ENCODE results near the gene TBC1D19.

DNA sequence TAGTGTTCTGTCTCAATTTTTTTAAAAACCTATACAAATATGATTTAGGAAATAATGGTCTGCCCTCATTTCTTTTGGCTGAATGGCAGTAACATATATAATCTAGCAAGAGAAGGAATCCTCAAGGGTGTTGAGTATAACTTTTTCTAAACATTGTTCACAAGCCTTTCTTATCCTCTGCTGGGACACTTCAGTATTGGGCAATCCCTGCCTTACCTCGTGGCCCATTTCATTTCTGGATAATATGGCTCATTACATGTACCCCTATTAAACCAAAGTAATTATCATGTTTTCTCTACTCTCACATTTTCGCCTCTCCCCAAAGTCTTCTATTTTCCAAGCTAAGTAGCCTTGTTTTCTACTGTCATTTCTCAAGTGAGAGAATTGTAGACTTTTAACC, 166.0 kb downstream of the TBC1D19 start:
- TF ChIP-seq, protein P1, sequence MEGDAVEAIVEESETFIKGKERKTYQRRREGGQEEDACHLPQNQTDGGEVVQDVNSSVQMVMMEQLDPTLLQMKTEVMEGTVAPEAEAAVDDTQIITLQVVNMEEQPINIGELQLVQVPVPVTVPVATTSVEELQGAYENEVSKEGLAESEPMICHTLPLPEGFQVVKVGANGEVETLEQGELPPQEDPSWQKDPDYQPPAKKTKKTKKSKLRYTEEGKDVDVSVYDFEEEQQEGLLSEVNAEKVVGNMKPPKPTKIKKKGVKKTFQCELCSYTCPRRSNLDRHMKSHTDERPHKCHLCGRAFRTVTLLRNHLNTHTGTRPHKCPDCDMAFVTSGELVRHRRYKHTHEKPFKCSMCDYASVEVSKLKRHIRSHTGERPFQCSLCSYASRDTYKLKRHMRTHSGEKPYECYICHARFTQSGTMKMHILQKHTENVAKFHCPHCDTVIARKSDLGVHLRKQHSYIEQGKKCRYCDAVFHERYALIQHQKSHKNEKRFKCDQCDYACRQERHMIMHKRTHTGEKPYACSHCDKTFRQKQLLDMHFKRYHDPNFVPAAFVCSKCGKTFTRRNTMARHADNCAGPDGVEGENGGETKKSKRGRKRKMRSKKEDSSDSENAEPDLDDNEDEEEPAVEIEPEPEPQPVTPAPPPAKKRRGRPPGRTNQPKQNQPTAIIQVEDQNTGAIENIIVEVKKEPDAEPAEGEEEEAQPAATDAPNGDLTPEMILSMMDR (conservative IDR thresholded peaks at IDR 0.05): no peak
- no peak for TF ChIP-seq ZFX (IDR thresholded peaks at IDR 0.05)

Data from C4-2B (cell line).